ENCODE measurements around the gene MOB3C.

The MOB3C gene

GRCh38 chr1:46592823-46593222, 23.8 kb downstream of the MOB3C start:
- H3K4me3 ChIP-seq (ENCODE audit: low read depth, low read length), result no peak overlapping the region
- in situ Hi-C loops (cut with HindIII; ENCODE audit: low sequenced_read_pairs), result no loop called here
- TF ChIP-seq CTCF (IDR thresholded peaks at IDR 0.05; ENCODE audit: low read depth, low read length, missing control alignments), result no peak
- no peak for DNase-seq (ENCODE audit: low read depth)

DNA sequence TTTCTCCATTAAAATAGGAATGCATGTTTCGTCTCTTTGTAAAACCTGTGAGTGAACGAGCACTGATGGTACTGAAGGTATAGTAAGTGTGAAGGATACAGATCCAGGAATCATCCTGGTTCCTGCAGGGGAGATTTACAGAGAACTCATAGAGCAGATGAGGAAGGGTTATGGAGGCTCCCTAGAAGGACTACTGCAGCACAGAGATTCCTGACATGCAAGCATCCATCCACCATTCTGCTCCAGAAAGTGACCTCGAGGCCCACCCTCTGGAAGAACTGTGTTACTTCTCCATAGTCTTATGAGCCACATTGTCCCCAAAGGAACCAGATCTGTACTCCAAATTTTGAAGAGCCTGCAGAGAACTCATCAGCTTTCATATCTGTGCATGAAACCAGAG, 27.1 kb downstream of the MOB3C start:
- no peak overlapping the region for H3K4me3 ChIP-seq (ENCODE audit: low read depth, low read length)
- in situ Hi-C loops (cut with HindIII; ENCODE audit: low sequenced_read_pairs), result no loop called here
- no peak for TF ChIP-seq CTCF (IDR thresholded peaks at IDR 0.05; ENCODE audit: low read depth, low read length, missing control alignments)
- no peak for DNase-seq (ENCODE audit: low read depth)

- in situ Hi-C loops (cut with HindIII; ENCODE audit: low sequenced_read_pairs), result no loop called here
- no peak for DNase-seq (ENCODE audit: low read depth)
- H3K4me3 ChIP-seq (ENCODE audit: low read depth, low read length), result no peak overlapping the region
- TF ChIP-seq CTCF (IDR thresholded peaks at IDR 0.05; ENCODE audit: low read depth, low read length, missing control alignments), result no peak
Measured at GRCh38 chr1:46587069-46587468, 29.5 kb downstream of the MOB3C start.

DNA sequence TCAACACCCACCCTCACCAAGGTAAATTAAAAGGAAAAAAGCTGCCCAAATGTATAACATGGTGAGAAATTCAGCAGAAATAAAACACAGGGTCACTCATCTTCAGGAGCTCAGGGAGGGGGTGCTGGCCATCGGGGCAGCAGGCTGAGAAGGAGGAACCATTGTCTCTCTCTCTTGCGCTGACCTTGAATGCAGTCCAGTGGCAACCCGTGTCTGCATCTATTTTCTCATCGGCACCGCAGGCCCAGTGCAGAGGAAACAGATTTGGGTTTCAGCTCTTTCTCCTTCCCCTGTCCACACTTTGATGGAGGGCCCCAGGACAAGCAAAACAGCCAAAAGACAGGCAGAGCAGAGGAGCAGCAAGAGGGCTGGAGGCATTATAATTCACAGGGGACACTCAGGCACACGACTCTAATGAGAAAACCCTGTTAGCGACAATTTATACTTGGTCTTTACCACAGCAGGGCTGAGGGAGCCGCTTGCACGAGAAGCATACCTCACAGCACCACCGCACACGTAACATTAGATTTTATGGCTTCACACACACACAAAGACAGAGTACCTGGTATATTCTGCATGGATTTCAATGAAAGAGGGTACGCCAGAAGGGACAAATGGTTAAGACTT, 31.2 kb downstream of the MOB3C start:
- no peak for DNase-seq (ENCODE audit: low read depth)
- TF ChIP-seq CTCF (IDR thresholded peaks at IDR 0.05; ENCODE audit: low read depth, low read length, missing control alignments), result no peak
- in situ Hi-C loops (cut with HindIII; ENCODE audit: low sequenced_read_pairs), result no loop called here
- H3K4me3 ChIP-seq (ENCODE audit: low read depth, low read length), result no peak overlapping the region

GRCh38 chr1:46583494-46583893, 33.1 kb downstream of the MOB3C start:
- H3K4me3 ChIP-seq (ENCODE audit: low read depth, low read length), result no peak overlapping the region
- in situ Hi-C loops (cut with HindIII; ENCODE audit: low sequenced_read_pairs), result no loop called here
- TF ChIP-seq CTCF (IDR thresholded peaks at IDR 0.05; ENCODE audit: low read depth, low read length, missing control alignments), result no peak
- no peak for DNase-seq (ENCODE audit: low read depth)

DNA sequence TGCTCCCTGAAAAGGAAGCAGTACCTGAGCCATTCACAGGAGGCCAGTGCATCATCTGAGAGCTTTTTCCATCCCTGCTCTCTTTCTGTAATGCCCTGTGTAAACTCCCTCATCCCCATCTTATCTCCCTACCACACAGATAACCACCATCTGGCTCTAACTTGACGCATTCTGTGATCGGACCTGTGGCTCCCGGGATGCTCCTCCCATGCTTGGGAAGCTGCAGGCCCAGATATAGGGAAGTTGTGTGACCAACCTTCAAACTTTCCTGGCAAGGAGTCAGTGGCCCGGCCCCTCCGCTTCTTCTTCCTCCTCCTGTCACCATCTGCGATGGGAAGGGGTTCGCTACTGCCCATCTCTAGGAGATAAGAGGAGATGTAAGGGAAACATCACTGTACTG, 33.6 kb downstream of the MOB3C start:
- TF ChIP-seq CTCF (IDR thresholded peaks at IDR 0.05; ENCODE audit: low read depth, low read length, missing control alignments), result no peak
- no peak overlapping the region for H3K4me3 ChIP-seq (ENCODE audit: low read depth, low read length)
- DNase-seq (ENCODE audit: low read depth), result no peak
- in situ Hi-C loops (cut with HindIII; ENCODE audit: low sequenced_read_pairs), result no loop called here
